GM18951 (cell line): ENCODE measurements around the gene UBQLN4.
A peak's percentile ranks its signal among the peaks of the same experiment; 100 is the strongest.
"Not testable (repeated sequence)": the region's sequence is repeated elsewhere in the genome, so short reads cannot be mapped to it uniquely, and the experiment has no call there.

ENCODE experiments used
- POLR2A ChIP-seq: IDR thresholded peaks from 4 replicates; pipeline ENCODE4 v1.6.1; 2011; ENCODE audit warnings: mild to moderate bottlenecking; ENCODE audit not compliant: insufficient read length, insufficient read depth; ENCODE audit errors: extremely low read depth
- in situ Hi-C: fragments of 300-500 bp; cut with MboI; formaldehyde crosslinking; loops from one replicate; pipeline ENCODE4 v1.12.0; 2022; ENCODE audit warnings: low sequenced_read_pairs, mixed read lengths, inconsistent platforms; ENCODE audit not compliant: unreplicated experiment

Gene UBQLN4

GRCh38 chr1:156062189-156062588 is 8.6 kb upstream of the UBQLN4 start:
- in situ Hi-C loops: no loop called here
- no peak for TF ChIP-seq POLR2A

- TF ChIP-seq POLR2A: no peak
- in situ Hi-C loops: no loop called here
Observed at GRCh38 chr1:156060937-156061636, 7.5 kb upstream of the UBQLN4 start, which contains the start of gene RAB25. RAB25 (plus strand) TSS chr1:156061160; CDS start chr1:156061401, 241 bp downstream.

GRCh38 chr1:156056326-156056849 is 2.8 kb upstream of the UBQLN4 start:
- TF ChIP-seq POLR2A: no peak
- in situ Hi-C loops: no loop called here

DNA sequence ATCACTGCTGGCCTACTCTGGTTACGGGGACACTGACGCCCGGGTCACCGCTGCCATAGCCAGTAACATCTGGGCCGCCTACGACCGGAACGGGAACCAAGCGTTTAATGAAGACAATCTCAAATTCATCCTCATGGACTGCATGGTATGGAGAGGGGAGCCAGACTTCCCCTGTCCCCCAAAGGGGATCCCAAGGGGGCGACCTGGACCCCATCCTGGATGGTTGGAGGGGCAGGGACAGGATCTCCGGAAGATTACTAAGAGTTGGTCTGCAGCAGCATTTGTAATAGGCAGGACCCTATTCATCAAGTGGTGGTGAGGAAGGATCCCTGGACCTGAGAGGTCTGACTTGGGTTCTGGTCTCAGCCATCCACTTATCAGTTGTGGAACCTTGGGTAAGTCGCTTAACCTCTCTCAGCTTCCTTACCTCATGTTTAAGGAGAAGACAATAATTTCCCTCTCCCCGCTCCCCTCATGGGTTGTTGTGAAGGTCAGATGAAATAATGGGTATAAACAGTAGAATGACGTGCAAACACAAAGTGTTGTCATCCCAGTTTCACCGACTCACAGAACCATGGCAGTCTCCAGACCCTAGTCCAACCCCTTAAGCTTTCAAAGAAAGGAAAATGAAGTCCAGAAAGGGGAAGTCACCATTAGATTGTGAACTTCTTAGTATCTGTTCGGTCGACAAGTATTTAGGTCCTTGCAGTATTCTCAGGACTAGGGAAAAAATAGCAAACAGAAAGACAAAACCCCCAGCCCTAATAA is 1.9 kb upstream of the UBQLN4 start:
- TF ChIP-seq POLR2A: no peak
- in situ Hi-C loops: no loop called here

GRCh38 chr1:156054500-156055280 is 1.1 kb upstream of the UBQLN4 start, which contains the start of gene LAMTOR2:
LAMTOR2 (plus strand) TSS chr1:156054782; CDS start chr1:156054890, 108 bp downstream.
- in situ Hi-C loops: no loop called here
- peak; percentile 78 for TF ChIP-seq POLR2A

GRCh38 chr1:156052862-156053767 is 483 bp downstream of the UBQLN4 start:
- in situ Hi-C loops: no loop called here
- peak; percentile 41 for TF ChIP-seq POLR2A

DNA sequence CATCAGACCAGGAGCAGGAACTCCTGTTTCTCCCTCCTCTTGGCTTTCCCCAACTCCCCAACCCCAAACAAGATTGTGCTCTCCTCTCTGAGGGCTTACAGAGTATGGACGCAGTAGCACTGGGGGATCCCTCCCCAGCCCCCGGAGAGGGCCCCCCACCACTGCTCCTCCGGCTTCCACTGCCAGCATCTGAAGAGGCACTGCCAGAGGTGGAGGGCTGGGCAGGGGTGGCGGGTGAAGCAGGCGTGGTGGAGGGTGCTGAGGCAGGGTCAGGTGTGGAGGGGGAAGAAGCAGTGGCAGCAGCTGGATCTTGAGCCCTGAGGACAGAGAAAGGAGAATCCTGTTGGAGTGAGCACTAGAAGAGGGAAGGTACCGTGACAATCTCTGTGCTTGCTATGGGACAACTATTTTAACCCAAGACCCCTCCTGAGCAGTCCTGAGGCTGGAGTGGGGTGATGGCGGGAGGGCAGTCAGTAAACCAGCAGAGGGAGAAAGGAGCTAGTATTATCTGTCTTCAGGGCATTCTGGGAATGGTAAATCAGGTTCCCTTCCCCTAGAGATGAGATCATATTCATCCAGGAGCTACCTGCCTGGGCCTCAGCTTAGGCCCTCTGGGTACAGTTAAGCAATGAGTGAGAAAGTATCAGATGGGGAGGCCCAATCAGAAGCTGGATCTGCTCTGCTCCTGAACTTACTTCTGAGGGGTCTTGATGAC is 2.4 kb downstream of the UBQLN4 start:
- in situ Hi-C loops: no loop called here
- TF ChIP-seq POLR2A: no peak

- no peak for TF ChIP-seq POLR2A
- in situ Hi-C loops: no loop called here
Observed at GRCh38 chr1:156050376-156050775, 3.2 kb downstream of the UBQLN4 start.

DNA sequence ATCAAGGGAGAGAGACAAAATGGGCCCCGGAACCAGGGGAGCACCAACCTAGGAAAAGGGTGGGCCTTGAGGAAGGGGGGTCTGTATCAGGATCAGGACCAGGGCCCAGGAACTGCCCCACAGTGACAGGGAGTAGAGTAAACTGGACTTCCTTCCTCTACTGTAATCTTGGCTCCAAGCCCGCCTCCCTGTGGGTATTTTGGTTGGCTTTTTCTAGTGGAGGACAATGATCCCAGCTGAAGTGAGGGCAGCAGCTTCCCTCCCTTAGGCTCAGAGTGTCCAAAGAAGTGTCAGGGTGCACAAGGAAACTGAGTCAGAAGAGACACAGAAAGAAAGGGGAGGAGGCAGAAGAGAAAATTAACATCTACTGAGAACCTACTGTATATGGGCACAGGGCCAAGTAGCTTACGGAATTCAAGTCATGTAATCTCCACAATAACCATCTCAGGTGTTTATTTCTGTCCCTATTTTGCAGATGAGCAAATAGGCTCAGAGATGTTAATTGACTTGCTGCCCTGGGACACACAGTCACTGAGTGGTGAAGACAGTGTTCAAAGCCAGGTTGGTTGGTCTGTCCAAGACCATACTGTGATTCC is 4.8 kb downstream of the UBQLN4 start:
- in situ Hi-C loops: no loop called here
- no peak for TF ChIP-seq POLR2A

GRCh38 chr1:156045076-156045475 is 8.5 kb downstream of the UBQLN4 start:
- no peak for TF ChIP-seq POLR2A
- in situ Hi-C loops: no loop called here

GRCh38 chr1:156042828-156043227 is 10.8 kb downstream of the UBQLN4 start:
- no peak for TF ChIP-seq POLR2A
- in situ Hi-C loops: no loop called here

GRCh38 chr1:156034991-156035390 is 18.6 kb downstream of the UBQLN4 start:
- in situ Hi-C loops: not testable (repeated sequence)
